GM21576 (cell line): ENCODE measurements around the gene TDRD12.
"Not testable (repeated sequence)": the region's sequence is repeated elsewhere in the genome, so short reads cannot be mapped to it uniquely, and the experiment has no call there.

ENCODE experiments used
- ATAC-seq: cut with Tn5 transposase; IDR thresholded peaks from one replicate; pipeline ENCODE4 v1.9.1; 2021; ENCODE audit warnings: mild to moderate bottlenecking, moderate library complexity; ENCODE audit not compliant: unreplicated experiment

The TDRD12 gene

DNA sequence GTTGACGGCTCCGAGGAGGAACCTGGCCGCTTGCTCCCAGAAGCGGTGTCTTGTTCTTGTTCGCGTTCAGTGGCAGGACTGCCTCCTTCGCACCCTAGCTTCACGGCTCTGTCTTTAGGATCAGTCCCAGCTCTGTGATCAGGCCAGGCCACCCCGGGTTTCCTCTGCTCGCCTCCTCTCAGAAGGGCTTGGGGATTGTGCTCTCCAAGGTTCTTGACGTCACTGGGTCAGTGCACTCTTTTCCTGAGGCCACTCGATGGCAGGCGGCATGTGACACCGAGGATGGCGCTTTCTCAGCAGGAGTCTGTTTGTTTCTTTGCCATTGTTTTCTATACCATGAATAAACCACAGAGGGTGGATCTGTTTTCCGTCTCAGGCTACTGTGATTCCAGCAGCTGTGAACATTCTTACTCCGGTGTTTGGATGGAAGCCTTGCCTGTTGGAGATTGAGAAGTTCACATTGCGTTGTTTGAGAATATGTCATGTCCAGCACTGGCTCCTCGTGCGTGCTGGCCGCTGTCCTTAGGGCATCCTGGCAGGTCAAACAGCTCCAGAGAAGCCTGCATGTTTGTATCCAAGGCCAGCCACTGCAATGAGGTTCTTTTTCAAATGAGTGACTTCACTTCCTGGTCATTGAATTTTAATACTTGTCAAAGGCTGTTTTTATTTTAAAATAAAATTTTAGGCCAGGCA lies 105.5 kb downstream of the TDRD12 start:
- ATAC-seq: no peak

DNA sequence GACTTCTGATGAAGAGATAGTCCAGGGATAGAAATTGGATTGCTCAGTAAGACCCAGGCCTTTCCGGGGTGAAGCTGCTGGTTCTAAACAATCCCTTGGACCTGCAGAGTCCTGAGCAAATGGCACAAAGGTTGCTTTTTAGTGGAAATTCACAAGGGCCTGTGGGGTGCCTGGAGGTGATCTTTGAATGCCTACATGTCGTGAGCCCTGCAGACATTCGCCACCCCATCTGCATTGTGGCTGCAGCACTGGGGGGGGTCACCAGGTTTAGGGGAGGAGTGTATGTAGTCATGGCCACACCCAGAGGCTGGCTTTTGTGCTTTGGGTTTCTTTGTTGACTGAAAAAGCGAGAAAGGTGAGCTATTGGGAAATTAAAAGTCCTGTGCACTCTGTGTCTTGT lies 108.6 kb downstream of the TDRD12 start:
- ATAC-seq: no peak

DNA sequence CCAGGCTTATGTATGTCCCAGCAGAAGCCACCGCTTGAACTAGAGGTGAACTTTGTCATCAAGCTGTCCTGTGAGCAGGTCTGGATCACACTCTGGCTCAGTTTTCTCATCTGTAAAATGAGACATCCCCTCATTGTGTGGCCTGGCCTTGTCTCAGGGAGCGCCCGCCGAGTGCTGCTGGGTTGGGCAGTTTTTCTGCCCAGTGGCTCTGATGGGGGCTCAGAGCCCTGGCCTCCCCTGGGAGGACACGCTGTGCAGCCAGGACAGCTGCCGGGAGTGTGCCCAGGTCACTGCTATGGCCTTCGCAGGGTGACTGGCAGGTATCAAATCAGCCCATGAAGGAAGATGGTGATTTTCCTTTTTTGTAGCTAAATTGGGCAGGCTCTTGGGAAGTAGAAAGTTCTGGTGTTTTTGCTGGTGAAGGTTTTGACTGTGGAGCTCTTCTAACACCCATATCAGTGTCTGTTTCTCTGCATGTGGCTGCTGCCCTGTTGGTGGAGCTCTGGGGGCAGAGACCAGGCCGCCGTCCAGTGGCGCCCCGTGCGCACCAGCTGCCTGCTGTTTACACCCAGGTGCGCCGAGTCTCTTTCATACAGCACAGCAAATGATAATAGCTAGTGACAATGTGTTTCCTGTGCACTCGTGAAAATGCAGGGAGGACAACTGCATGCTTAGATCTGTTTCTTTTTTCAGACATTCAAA lies 109.2 kb downstream of the TDRD12 start:
- no peak for ATAC-seq

DNA sequence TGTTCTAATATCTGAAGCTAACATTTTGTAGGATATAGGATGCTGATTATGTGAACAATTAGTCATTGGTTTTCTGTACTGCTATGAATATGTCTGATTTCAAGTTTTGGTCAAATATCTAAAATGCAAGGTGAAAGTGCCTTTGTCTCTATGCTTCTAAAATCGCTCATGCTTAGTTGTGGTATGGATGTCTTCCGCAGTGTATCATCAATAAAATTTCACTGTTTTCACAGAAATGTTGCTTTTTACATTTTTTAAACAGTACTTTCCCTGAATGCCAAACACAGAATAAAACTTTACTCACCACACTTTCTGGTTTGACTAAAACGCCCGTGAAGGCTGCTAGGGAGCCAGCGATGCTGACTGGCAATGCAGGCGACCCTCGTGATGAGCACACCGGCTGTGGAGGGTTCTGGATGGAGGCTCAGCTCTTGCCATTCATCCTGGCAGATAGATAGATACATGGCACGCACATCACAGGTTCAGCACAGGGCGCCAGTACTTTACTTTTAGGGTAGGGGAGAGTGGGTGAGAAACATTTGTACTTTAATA lies 109.9 kb downstream of the TDRD12 start:
- ATAC-seq: no peak

DNA sequence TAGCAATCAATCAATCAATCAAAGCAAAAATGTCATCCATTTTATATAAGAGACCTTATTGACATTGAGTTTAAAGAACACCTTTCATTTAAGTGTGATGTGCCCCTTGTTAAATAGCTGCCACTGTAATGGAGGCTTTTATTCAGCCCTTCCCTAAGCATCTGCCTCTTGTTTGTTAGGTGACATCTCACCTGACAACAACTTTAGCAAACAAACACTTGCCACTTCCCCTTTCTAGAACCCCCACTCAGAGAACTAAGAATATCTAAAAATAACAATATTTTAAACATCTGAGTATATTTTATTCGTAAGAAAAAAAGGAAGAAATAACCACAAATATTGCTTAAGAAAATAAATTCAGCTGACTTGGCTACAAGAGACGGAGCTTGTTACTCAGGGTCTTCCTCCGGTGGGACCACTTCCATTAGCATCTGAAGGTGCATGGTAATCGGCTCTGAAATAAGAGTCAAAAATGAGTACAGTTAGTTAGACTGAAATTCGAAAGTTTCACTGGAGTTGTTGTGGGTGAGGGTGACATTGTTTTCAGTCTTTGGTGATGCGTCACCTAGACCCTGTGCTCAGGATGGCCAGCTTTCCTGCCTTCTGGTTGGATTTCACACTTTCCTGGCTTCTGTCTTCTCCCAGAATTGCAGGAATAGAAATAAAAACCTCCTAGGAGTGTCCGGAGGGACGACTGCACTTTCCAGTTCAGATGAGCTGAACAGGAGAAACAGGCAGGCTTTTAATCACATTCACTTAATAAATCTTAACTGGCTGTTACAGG lies 110.9 kb downstream of the TDRD12 start:
- no peak for ATAC-seq

DNA sequence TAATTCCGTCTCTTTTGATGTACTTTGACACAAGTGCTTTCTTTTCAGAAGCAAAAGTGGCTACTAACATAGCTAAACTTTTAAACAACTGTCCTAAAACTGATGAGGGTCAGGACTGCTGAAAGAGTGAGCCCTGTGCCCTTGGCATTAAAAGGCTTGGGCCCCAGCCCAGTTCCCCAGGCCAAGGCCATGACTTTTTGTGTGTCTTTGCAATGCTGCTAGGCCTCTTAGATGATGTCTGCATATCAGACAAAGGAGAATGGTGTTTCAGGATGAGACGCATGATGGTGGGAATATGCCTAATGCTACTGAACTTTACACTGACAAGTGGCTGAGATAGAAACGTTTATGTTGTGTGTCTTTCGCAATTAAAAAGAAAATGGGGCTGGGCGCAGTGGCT lies 112.0 kb downstream of the TDRD12 start:
- ATAC-seq: no peak

DNA sequence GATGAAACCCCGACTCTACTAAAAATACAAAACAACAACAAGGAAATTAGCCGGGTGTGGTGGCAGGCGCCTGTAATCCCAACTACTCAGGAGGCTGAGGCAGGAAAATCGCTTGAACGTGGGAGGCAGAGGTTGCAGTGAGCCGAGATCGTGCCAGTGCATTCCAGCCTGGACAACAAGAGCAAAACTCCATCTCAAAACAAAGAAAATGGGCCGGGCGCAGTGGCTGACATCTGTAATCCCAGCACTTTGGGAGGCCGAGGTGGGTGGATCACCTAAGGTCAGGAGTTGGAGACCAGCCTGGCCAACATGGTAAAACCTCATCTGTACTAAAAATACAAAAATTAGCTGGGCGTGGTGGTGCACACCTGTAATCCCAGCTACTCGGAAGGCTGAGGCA lies 112.5 kb downstream of the TDRD12 start:
- ATAC-seq: not testable (repeated sequence)

DNA sequence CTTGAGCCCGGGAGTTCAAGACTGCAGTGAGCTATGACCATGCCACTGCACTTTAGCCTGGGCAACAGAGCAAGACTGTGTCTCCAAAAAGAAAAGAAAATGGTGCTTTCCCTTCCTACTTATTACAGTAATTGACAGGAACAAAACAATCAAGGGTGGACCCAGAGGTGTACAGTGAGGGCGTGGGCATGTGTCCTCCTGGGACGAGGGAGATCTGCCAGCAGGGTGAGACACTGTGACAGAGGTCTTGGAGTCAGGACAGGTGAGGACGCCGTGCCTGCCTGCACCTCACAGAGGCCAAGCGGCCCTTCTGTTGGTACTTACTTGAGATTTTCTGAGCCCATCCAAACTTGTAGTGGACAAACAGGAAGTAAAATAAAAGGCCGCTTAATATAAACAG lies 113.3 kb downstream of the TDRD12 start:
- not testable (repeated sequence) for ATAC-seq

DNA sequence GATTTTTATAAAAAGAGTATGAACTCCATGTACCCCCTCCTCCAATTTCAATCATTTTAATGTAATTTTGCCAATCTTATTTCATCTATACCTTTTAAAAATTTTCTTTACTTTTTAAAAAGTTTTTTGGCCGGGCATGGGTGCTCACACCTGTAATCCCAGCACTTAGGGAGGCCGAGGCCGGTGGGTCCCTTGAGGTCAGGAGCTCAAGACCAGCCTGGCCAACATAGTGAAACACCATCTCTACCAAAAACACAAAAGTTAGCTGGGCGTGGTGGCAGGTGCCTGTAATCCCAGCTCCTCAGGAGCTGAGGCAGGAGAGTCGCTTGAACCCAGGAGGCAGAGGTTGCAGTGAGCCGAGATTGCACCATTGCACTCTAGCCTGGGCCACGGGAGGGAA lies 113.8 kb downstream of the TDRD12 start:
- not testable (repeated sequence) for ATAC-seq

DNA sequence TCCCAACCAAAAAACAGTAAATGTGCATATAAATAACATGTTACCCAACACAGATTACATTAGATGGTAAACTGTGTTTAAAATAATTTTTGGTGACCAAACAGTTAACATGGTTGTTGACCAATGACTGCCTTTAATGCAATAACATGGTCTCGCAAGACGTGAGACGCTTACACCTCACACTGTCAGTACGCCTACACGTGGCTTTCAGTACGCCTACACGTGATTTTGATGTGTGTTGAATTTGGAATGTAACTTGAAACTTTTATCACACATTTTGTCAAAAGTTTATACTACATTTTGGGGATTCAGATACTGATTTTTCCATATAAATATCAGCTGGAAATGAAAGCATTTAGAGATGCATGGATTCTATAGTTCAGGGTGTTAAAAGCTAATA lies 118.0 kb downstream of the TDRD12 start:
- ATAC-seq: no peak

DNA sequence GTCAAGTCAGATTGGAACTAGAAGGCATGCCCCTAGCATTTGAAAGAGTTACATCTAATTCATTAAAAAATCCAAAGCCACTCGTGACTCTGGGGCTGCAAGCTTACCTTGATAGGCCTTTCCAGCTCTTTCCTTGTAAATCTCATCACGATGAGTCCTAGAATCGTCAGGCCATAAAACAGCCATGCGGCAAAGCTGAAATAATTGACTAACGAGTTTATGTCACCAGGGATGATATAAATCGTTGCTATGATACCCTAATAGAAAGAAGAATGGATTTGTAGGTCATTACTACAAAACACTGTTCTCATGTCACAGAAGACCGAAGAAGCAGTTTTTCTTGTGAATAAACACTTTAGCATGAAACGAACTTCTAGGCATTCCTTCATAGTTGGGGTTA lies 122.5 kb downstream of the TDRD12 start:
- ATAC-seq: no peak

DNA sequence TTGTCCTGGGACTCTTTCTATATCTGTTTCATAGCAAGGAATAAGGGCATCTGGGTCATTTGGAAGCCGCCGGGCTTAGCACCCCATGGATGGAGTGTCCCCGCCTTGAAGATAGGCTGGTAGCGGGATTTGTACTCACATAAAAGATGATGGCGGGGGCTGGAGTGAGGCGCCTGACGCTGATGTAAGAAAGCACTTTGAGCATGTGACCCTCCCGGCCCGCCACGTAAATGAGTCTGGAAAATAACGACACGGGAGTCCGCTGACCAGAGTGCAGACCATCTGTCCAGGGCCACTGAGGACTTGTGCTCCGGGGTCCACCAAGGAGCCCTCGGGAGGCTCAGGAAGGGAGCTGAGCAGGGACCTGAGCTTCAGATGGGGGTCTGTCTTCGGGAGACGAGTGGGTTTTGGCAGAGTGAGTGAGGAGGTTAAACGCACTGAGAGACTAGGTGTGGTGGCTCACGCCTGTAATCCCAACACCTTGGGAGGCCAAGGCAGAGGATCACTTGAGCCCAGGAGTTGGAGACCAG lies 124.2 kb downstream of the TDRD12 start:
- ATAC-seq: no peak

DNA sequence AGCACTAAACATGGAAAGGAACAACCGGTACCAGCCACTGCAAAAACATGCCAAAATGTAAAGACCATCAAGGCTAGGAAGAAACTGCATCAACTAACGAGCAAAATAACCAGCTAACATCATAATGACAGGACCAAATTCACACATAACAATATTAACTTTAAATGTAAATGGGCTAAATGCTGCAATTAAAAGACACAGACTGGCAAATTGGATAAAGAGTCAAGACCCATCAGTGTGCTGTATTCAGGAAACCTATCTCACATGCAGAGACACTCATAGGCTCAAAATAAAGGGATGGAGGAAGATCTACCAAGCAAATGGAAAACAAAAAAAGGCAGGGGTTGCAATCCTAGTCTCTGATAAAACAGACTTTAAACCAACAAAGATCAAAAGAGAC lies 128.5 kb downstream of the TDRD12 start:
- not testable (repeated sequence) for ATAC-seq

DNA sequence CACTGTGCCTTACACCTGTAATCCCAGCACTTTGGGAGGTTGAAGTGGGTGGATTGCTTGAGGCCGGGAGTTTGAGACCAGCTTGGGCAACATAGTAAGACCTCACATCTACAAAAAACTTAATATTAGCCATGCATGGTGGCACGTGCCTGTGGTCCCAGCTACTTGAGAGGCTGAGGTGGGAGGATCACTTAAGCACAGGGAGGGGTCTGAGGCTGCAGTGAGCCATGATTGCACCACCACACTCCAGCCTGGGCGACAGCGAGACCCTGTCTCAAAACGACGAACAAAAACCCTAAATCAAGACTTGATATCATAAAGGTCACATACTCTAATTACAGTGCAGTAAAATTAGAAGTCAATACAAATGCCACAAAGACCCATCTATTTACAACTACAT lies 132.6 kb downstream of the TDRD12 start:
- no peak for ATAC-seq

DNA sequence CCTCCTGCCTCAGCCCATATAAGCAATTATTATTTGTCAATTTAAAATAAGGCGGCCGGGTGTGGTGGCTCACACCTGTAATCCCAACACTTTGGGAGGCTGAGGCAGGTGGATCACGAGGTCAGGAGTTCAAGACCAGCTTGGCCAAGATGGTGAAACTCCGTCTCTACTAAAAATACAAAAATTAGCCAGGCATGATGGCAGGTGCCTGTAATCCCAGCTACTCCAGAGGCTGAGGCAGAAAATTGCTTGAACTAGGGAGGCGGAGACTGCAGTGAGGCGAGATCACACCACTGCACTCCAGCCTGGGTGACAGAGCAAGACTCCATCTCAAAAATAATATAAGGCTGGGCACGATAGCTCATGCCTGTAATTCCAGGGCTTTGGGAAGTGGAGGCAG lies 137.3 kb downstream of the TDRD12 start:
- ATAC-seq: not testable (repeated sequence)

DNA sequence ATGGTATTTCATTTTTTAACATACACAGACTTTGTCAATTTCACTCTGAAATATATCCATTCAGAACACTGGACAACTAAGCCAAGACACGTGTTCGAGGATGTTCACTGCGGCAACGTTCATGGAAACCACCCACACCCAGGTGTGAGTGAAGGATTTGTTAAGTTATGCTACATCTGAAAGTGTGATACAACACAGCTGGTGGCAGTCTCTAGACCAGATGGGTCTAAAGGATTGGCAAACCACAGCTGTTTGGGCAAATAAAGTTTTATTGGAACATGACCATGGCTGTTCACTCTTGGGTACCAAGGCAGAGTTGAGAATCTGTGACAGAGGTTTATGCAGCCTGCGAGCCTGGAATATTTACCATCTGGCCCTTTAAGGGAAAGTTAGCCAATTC lies 138.0 kb downstream of the TDRD12 start:
- ATAC-seq: no peak

DNA sequence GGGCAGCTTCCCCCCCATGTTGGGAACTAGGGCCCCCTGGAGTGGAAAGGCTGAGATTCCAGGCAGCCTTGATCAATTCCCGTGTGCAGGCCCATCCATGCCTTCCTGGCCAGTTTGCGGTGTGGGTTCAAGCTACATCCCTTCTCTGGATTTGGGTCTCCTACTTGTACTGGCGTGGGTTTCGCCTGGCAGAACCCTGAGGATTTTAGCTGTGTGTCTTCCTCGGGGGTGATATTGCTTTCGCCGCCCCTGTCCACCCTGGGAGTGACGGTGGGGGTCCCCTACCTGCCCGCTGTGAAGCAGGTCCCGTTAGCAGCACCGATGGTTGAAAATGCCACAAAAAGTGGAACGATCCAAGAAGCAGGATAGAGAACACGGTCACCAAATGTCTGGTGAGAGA lies 138.6 kb downstream of the TDRD12 start:
- ATAC-seq: no peak

DNA sequence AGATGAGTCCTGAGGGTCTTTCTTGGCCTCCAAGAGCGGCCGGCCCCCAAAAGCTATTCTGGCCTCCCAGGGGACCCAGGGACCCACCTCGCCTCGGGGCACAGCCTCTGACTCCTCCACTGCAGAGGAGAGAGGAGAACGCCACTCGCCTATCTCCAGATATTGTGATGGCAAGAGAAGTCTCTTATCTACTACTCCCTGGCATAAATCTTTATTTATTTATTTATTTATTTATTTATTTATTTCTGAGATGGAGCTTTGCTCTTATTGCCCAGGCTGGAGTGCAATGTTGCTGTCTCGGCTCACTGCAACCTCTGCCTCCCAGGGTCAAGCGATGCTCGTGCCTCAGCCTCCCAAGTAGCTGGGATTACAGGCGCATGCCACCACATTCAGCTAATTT lies 139.0 kb downstream of the TDRD12 start:
- ATAC-seq: no peak

DNA sequence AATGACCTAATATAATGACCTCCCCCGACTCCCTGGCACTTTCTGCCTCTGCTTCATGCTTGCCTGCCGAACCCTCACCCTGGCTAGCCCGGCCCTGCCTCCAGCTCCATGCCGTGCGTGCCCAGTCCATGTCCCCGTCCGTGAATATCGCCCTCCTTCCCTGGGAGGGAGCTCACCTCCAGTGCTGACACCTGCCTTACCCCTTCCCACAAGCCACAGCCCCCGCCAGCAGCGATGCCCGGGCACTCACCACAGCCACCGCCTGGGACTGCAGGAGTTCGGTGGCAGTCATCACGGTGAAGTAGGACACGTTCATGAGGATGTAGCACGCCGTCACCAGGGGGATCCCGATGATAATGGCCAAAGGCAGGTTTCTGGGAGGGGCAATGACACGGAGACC lies 140.0 kb downstream of the TDRD12 start:
- no peak for ATAC-seq

DNA sequence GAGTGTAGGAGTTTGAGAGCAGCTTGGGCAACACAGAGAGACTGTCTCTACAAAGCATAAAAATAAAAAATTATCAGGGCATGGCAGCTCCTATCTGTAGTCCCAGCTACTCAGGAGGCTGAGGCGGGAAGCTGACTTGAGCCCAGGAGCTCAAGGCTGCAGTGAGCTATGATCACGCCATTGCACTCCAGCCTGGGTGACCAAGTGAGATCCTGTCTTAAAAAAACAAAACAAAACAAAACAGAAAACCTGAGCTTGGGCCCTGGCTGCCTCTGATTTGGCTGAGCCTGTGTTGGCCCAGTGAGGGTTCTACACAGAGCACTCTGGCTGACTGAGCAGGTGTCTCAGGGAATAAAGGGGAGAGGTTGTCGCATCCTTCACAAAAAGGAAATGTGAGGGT lies 142.0 kb downstream of the TDRD12 start:
- ATAC-seq: no peak

DNA sequence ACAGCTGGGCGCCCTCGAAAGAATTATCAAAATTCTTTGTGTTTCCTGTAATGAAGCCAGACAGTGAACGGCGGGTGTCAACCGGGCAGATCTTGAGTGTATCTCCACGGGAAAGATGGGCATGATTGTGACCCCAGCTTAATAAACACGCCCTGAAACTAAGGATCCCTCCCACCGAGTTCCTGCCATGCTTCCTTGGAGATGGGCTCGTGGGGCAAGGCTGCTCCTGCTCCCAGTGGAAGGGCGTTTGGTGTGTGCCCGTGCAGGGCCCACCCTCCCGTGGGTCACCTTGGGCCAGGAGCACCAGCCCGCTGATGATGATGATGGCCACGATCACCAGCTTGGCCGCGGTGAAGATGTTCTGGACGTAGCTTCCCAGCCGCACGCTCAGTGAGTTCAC lies 142.6 kb downstream of the TDRD12 start:
- no peak for ATAC-seq
